Vagina (tissue), 2 donors: Measurements from ENCODE around the gene CUZD1. TPM values are rescaled to one million over a fixed set of nuclear protein-coding genes. Genes with fewer than 3 reads are reported as not detected.

Experiments
- DNase-seq, 2 donors: peaks; one replicate each; pipeline ENCODE4 v3.0.0-alpha.2; 2017; ENCODE audit errors: extremely low spot score in 2 of 2
- H3K27ac ChIP-seq: fragments of 200-600 bp; sonication (generic); one replicate; pipeline ENCODE4 v1.5.1; 2019
- H3K27me3 ChIP-seq: fragments of 200-600 bp; sonication (generic); one replicate; pipeline ENCODE4 v1.5.1; 2019
- H3K36me3 ChIP-seq, 2 donors: fragments of 200-600 bp; sonication (generic); one replicate each; pipeline ENCODE4 v1.5.1; 2017 to 2019
- H3K4me1 ChIP-seq: fragments of 200-600 bp; sonication (generic); one replicate; pipeline ENCODE4 v1.5.1; 2019
- H3K4me3 ChIP-seq, 2 donors: fragments of 200-600 bp; sonication (generic); 1 replicate in 1 of 2; 2 replicates in 1 of 2; pipeline ENCODE4 v1.5.1; 2016 to 2019
- H3K9me3 ChIP-seq: fragments of 200-600 bp; sonication (generic); one replicate; pipeline ENCODE4 v1.5.1; 2019
- POLR2A ChIP-seq, 2 donors: fragments of 450-650 bp; IDR thresholded peaks; one replicate each; pipeline ENCODE4 v1.6.1; 2017; ENCODE audit warnings: antibody characterized with exemption in 2 of 2, mild to moderate bottlenecking in 2 of 2, moderate library complexity in 2 of 2
- POLR2AphosphoS5 ChIP-seq, 2 donors: sonication (generic); formaldehyde crosslinking; IDR thresholded peaks; one replicate each; pipeline ENCODE4 v1.9.0; 2017; ENCODE audit warnings: antibody characterized with exemption in 2 of 2, mild to moderate bottlenecking in 2 of 2, low read depth in 1 of 2; ENCODE audit not compliant: insufficient read depth in 1 of 2
- intact Hi-C: fragments of 100-400 bp; cut with DNase I; formaldehyde crosslinking; loops from one replicate; pipeline ENCODE4 v1.15.1; 2023
- total RNA-seq: library from RNA; depleted of rRNA; stranded (reverse); fragments of >200 nt; gene quantifications from one replicate; pipeline ENCODE4 v1.2.3, GENCODE V29; 2016
- TF ChIP-seq, protein P1 (sequence below), 3 experiments: fragments of 450-650 bp in 2 of 3; fragments of 200-600 bp in 1 of 3; sonication (generic) in 1 of 3; IDR thresholded peaks; one replicate each; pipeline ENCODE4 v1.5.1; 2017 to 2019; ENCODE audit warnings: antibody characterized with exemption in 3 of 3, mild to moderate bottlenecking in 2 of 3, moderate library complexity in 2 of 3

The CUZD1 gene
- total RNA-seq, 1 donor from 2014 or later, result not detected

DNA sequence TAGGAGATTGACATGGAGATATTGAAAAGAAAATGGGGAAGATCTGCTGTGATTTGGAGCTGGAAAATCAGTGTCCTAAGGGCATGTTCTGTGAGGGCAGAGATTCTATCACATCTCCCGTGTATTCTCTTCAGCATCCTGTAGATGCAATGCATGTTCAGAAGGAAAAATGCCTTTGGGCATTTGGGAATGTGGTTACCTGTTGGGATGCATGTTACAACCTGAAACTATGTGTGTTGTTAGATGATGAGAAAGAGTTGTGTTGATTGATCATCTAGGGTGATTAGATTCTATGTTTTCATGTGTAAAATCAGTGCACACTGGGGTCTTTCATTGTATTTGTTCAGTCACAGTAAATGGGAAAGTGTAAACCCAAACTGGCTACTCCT is 14.7 kb downstream of the CUZD1 start:
- H3K4me1 ChIP-seq, result no peaks in the 10 kb centered on the region
- no peak for DNase-seq
- intact Hi-C loops, result no loop called here
- no peaks in the 10 kb centered on the region for H3K9me3 ChIP-seq
- no peaks in the 10 kb centered on the region for H3K27me3 ChIP-seq
- no peak overlapping the region for H3K27ac ChIP-seq
- H3K4me3 ChIP-seq, result no peak overlapping the region
- H3K36me3 ChIP-seq, result no peaks in the 10 kb centered on the region
- TF ChIP-seq, protein P1, sequence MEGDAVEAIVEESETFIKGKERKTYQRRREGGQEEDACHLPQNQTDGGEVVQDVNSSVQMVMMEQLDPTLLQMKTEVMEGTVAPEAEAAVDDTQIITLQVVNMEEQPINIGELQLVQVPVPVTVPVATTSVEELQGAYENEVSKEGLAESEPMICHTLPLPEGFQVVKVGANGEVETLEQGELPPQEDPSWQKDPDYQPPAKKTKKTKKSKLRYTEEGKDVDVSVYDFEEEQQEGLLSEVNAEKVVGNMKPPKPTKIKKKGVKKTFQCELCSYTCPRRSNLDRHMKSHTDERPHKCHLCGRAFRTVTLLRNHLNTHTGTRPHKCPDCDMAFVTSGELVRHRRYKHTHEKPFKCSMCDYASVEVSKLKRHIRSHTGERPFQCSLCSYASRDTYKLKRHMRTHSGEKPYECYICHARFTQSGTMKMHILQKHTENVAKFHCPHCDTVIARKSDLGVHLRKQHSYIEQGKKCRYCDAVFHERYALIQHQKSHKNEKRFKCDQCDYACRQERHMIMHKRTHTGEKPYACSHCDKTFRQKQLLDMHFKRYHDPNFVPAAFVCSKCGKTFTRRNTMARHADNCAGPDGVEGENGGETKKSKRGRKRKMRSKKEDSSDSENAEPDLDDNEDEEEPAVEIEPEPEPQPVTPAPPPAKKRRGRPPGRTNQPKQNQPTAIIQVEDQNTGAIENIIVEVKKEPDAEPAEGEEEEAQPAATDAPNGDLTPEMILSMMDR (IDR thresholded peaks at IDR 0.05), result no peak
- TF ChIP-seq POLR2A (IDR thresholded peaks at IDR 0.05), result no peak
- no peak for TF ChIP-seq POLR2AphosphoS5 (IDR thresholded peaks at IDR 0.05; ENCODE audit: insufficient read depth in 1 of 2, low read depth in 1 of 2)

DNA sequence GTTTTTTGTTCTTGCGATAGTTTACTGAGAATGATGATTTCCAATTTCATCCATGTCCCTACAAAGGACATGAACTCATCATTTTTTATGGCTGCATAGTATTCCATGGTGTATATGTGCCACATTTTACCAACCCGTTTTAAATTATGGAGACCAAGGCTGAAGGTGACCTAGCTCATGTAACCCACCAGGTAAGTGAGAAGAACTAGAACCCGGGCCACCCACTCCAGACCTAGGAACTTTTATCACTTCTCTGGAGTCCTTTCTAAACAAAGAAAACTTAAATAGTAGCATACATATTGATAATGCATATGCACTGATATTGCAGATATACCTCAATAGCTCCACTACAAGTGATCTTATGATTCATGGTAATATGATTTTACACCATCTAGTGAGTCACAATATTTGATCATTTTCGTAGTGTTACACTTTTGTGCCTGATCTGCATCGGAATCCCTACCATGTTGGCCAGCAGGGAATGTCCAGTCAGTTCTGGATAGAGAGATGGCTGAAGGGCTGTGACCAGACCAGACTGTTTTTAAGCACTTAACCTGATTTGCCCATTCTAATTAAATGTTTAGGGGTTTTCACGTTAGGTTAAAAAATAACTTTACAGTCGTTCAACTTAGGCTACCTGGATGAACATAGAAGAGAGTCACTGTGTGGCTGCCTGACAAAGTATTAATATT is 15.2 kb downstream of the CUZD1 start:
- no peak overlapping the region for H3K4me3 ChIP-seq
- H3K9me3 ChIP-seq, result no peaks in the 10 kb centered on the region
- no peak for DNase-seq
- no peak overlapping the region for H3K27ac ChIP-seq
- TF ChIP-seq POLR2A (IDR thresholded peaks at IDR 0.05), result no peak
- no peak for TF ChIP-seq POLR2AphosphoS5 (IDR thresholded peaks at IDR 0.05; ENCODE audit: insufficient read depth in 1 of 2, low read depth in 1 of 2)
- TF ChIP-seq, protein P1 (IDR thresholded peaks at IDR 0.05), result no peak
- H3K36me3 ChIP-seq, result no peaks in the 10 kb centered on the region
- no peaks in the 10 kb centered on the region for H3K27me3 ChIP-seq
- intact Hi-C loops, result no loop called here
- H3K4me1 ChIP-seq, result no peaks in the 10 kb centered on the region

DNA sequence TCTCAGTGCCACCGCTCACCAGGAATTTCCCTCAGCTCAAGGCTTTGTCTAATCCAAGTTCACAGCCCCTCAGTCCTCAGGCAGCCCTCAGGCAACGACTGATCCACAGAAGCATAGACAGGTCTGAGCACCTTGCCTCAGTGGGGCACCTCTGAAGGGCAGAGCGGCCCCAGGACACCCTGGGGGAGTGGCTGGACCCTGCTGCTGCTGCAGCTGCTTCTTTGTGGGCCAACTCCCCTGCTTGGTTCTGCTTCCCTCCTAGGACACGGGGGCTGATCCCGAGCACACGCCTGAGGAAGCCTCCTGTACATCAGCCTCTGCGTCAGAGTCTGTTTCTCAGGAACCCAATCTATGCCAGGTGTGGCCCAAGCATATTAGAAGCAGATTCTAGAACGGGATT is 16.2 kb downstream of the CUZD1 start:
- no peaks in the 10 kb centered on the region for H3K4me1 ChIP-seq
- no peaks in the 10 kb centered on the region for H3K9me3 ChIP-seq
- intact Hi-C loops, result no loop called here
- DNase-seq, result no peak
- no peak overlapping the region for H3K4me3 ChIP-seq
- no peaks in the 10 kb centered on the region for H3K36me3 ChIP-seq
- TF ChIP-seq, protein P1 (IDR thresholded peaks at IDR 0.05), result no peak
- no peak for TF ChIP-seq POLR2A (IDR thresholded peaks at IDR 0.05)
- no peak for TF ChIP-seq POLR2AphosphoS5 (IDR thresholded peaks at IDR 0.05; ENCODE audit: insufficient read depth in 1 of 2, low read depth in 1 of 2)
- no peaks in the 10 kb centered on the region for H3K27me3 ChIP-seq
- no peak overlapping the region for H3K27ac ChIP-seq

DNA sequence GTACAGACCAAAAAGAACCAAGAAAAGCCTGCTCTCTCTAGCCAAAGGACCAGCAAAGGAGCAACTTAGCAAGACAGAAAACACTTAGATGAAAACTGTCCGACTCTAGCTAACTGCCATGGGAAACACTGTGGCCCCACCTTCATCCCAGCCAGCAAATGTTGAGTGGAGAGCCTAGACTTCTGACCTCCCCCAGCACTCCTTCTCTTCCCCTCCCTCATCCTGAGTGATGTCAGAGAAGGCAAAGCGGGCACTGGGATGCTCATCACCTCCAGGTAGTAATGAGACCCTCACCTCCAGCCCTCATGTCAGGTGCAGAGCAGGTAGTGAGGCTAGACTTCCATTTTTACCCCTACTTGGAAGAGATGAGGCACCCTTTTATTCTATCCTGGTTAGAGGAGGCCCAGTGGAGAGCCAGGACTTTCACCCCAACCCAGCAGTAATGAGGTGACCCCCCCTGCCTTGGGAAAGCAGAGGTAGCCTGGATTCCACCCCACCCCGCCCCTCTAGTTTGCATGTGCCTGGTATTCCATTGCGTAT is 16.9 kb downstream of the CUZD1 start:
- H3K36me3 ChIP-seq, result no peaks in the 10 kb centered on the region
- TF ChIP-seq POLR2AphosphoS5 (IDR thresholded peaks at IDR 0.05; ENCODE audit: insufficient read depth in 1 of 2, low read depth in 1 of 2), result no peak
- H3K27me3 ChIP-seq, result no peaks in the 10 kb centered on the region
- H3K27ac ChIP-seq, result no peak overlapping the region
- H3K4me1 ChIP-seq, result no peaks in the 10 kb centered on the region
- no peak overlapping the region for H3K4me3 ChIP-seq
- no peak for DNase-seq
- H3K9me3 ChIP-seq, result no peaks in the 10 kb centered on the region
- intact Hi-C loops, result no loop called here

DNA sequence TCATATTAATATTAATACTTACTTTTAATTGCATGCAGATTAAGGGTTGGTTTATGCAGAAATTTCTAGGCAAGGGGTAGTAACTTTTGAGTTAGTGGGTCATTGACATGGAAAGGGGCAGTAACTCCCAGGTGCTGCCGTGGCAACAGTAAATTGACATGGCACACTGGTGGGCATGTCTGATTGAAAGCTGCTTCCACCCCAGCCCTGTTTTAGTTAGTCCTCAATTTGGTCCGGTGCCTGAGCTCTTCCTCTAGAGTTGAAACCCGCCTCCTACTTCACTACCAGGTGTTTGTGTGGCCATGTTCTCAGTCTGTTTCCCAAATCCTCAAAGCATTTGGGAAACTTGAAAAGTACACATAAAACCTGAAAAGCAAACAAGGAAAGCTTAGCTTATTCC is 18.4 kb downstream of the CUZD1 start:
- intact Hi-C loops, result no loop called here
- Histone ChIP-seq H3K27me3 (no peaks in the 10 kb centered on the region), H3K27ac (no peak overlapping the region), H3K4me3 (no peak overlapping the region), H3K4me1 (no peaks in the 10 kb centered on the region), H3K9me3 (no peaks in the 10 kb centered on the region), H3K36me3 (no peaks in the 10 kb centered on the region)
- DNase-seq, result no peak
- no peak for TF ChIP-seq POLR2A (IDR thresholded peaks at IDR 0.05)
- TF ChIP-seq POLR2AphosphoS5 (IDR thresholded peaks at IDR 0.05; ENCODE audit: insufficient read depth in 1 of 2, low read depth in 1 of 2), result no peak
- TF ChIP-seq, protein P1 (IDR thresholded peaks at IDR 0.05), result no peak
